ENCODE results near the gene SF3B3.
"Not testable (repeated sequence)": the region's sequence is repeated elsewhere in the genome, so short reads cannot be mapped to it uniquely, and the experiment has no call there.

The SF3B3 gene

GRCh38 chr16:70527315-70527996, 3.8 kb downstream of the SF3B3 start:
- no peaks in the 10 kb centered on the region for H3K27me3 Mint-ChIP-seq (ENCODE audit: low read depth)
- peak overlapping the region; percentile 12 for H3K27ac Mint-ChIP-seq
- H3K9me3 Mint-ChIP-seq = no peaks in the 10 kb centered on the region
- H3K36me3 Mint-ChIP-seq (ENCODE audit: low read depth) = peaks cover 57% of the 10 kb centered on the region
- H3K4me1 Mint-ChIP-seq (ENCODE audit: low read depth) = peaks cover 33% of the 10 kb centered on the region
- H3K4me3 Mint-ChIP-seq = peak overlapping the region; percentile 75

GRCh38 chr16:70529051-70529777, 5.6 kb downstream of the SF3B3 start:
- Mint-ChIP-seq H3K27me3 (ENCODE audit: low read depth) (no peaks in the 10 kb centered on the region), H3K27ac (peak overlapping the region; percentile 26), H3K9me3 (no peaks in the 10 kb centered on the region), H3K36me3 (ENCODE audit: low read depth) (peaks cover 61% of the 10 kb centered on the region), H3K4me1 (ENCODE audit: low read depth) (peaks cover 38% of the 10 kb centered on the region), H3K4me3 (peak overlapping the region; percentile 15)

DNA sequence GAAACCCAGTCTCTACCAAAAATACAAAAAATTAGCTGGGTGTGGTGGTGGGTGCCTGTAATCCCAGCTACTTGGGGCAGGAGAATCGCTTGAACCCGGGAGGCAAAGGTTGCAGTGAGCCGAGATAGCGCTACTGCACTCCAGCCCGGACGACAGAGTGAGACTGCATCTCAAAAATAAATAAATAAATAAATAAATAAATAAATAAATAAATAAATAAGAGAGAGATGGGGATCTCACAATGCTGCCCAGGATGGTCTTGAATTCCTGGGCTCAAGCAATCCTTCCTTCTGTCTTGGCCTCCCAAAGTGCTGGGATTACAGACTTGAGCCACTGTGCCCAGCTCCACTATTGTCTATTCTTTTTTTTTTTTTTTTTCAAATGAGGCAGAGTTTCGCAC, 6.3 kb downstream of the SF3B3 start:
- H3K27me3 Mint-ChIP-seq (ENCODE audit: low read depth); H3K9me3 Mint-ChIP-seq; H3K4me3 Mint-ChIP-seq; H3K27ac Mint-ChIP-seq: not testable (repeated sequence)
- peaks cover 65% of the 10 kb centered on the region for H3K36me3 Mint-ChIP-seq (ENCODE audit: low read depth)
- H3K4me1 Mint-ChIP-seq (ENCODE audit: low read depth) = peaks cover 40% of the 10 kb centered on the region

GRCh38 chr16:70534971-70535370, 11.4 kb downstream of the SF3B3 start:
- H3K36me3 Mint-ChIP-seq (ENCODE audit: low read depth) = peaks cover 67% of the 10 kb centered on the region
- H3K9me3 Mint-ChIP-seq = no peaks in the 10 kb centered on the region
- no peak overlapping the region for H3K27ac Mint-ChIP-seq
- peaks cover 24% of the 10 kb centered on the region for H3K4me1 Mint-ChIP-seq (ENCODE audit: low read depth)
- H3K4me3 Mint-ChIP-seq = no peak overlapping the region
- no peaks in the 10 kb centered on the region for H3K27me3 Mint-ChIP-seq (ENCODE audit: low read depth)

GRCh38 chr16:70540994-70541393, 17.4 kb downstream of the SF3B3 start:
- H3K9me3 Mint-ChIP-seq = no peaks in the 10 kb centered on the region
- peaks cover 14% of the 10 kb centered on the region for H3K4me1 Mint-ChIP-seq (ENCODE audit: low read depth)

GRCh38 chr16:70544548-70544947, 20.9 kb downstream of the SF3B3 start:
- H3K27ac Mint-ChIP-seq = no peak overlapping the region
- no peaks in the 10 kb centered on the region for H3K9me3 Mint-ChIP-seq
- H3K27me3 Mint-ChIP-seq (ENCODE audit: low read depth) = no peaks in the 10 kb centered on the region
- peaks cover 12% of the 10 kb centered on the region for H3K4me1 Mint-ChIP-seq (ENCODE audit: low read depth)
- H3K36me3 Mint-ChIP-seq (ENCODE audit: low read depth) = peaks cover 58% of the 10 kb centered on the region
- no peak overlapping the region for H3K4me3 Mint-ChIP-seq

More at GRCh38 chr16:70540994-70541393, 17.4 kb downstream of the SF3B3 start:
- H3K36me3 Mint-ChIP-seq (ENCODE audit: low read depth) = peaks cover 64% of the 10 kb centered on the region
- H3K4me3 Mint-ChIP-seq = no peak overlapping the region
- H3K27me3 Mint-ChIP-seq (ENCODE audit: low read depth) = no peaks in the 10 kb centered on the region
- H3K27ac Mint-ChIP-seq = no peak overlapping the region

DNA sequence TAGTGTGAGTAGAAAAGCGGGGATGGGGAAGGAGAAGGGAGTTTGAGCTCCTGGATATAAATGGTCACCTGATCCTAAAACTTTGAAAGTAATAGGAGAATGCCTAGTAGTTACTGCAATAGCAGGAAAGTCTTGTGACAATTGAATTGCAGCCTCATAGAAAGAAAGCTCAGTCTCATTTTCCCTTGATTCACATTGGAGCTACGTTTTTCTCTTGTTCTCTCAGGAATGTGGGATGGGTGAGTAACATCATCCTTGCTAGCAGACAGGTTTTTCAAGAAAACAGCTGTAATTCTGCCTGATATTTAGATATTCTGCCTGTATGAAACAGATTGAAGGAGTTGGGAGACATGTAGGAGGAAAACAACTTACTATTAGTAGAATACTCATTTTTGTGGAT, 25.3 kb downstream of the SF3B3 start:
- Mint-ChIP-seq H3K36me3 (ENCODE audit: low read depth) (peaks cover 56% of the 10 kb centered on the region), H3K4me1 (ENCODE audit: low read depth) (peaks cover 21% of the 10 kb centered on the region), H3K27ac (no peak overlapping the region), H3K4me3 (no peak overlapping the region), H3K9me3 (no peaks in the 10 kb centered on the region), H3K27me3 (ENCODE audit: low read depth) (no peaks in the 10 kb centered on the region)

DNA sequence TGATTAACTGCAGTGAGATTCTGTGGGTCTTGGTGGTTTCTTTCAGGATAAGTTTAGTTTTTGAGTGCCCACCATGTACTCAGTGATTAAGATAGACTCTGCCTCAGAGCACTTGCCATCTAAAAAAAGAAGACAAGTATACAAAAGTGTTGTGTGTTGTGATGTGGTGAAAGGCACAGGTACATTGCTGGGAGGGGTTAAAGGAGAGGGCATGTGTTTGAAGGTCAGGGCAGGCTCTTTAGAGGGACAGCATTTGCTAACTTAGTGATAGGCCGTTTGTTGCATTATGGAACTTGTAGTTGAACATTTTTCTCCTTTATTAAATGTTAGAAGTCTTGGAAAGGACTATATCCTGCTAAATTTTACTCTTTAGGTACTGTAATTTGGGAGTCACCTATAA, 26.5 kb downstream of the SF3B3 start:
- peaks cover 19% of the 10 kb centered on the region for H3K4me1 Mint-ChIP-seq (ENCODE audit: low read depth)
- H3K36me3 Mint-ChIP-seq (ENCODE audit: low read depth) = peaks cover 57% of the 10 kb centered on the region
- H3K9me3 Mint-ChIP-seq = no peaks in the 10 kb centered on the region
- no peak overlapping the region for H3K27ac Mint-ChIP-seq
- no peak overlapping the region for H3K4me3 Mint-ChIP-seq
- no peaks in the 10 kb centered on the region for H3K27me3 Mint-ChIP-seq (ENCODE audit: low read depth)

DNA sequence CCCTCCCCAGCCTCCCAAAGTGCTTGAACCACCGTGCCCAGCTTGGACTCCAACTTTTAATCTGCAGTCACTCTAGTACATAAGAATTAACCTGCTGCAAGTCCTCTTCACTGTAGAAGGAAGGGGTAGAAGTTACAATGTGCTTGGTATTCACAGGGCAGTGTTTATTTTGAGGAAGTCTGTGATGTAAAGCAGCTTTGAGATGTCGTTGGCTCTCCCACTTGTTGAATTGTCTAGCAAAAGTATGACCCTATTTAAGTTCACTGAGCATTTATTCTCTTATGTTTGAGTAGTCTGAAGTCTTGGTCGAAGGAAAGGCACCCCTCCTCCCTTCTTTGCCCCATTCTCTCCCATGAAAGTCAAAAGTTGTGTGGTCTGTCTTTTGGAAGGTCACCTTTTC, 28.2 kb downstream of the SF3B3 start:
- Mint-ChIP-seq H3K4me1 (ENCODE audit: low read depth) (peaks cover 17% of the 10 kb centered on the region), H3K27me3 (ENCODE audit: low read depth) (no peaks in the 10 kb centered on the region), H3K27ac (no peak overlapping the region), H3K36me3 (ENCODE audit: low read depth) (peaks cover 59% of the 10 kb centered on the region), H3K9me3 (no peaks in the 10 kb centered on the region), H3K4me3 (no peak overlapping the region)

DNA sequence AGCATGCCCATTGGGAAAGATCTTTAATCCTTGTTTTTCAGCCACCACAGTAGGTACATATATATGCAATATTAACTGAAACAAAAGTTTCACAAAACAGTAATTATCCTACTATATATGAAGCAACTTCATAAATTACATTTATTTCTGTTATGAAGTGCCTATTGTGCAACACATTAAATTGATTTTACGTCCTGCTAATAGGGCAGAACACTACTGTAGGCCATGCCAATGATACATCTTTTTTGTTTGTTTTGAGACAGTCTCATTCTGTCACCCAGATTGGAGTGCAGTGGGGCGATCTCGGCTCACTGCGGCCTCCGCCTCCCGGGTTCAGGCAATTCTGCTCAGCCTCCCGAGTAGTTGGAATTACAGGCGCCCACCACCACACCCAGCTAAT, 29.1 kb downstream of the SF3B3 start:
- H3K27me3 Mint-ChIP-seq (ENCODE audit: low read depth) = no peaks in the 10 kb centered on the region
- no peak overlapping the region for H3K4me3 Mint-ChIP-seq
- H3K36me3 Mint-ChIP-seq (ENCODE audit: low read depth) = peaks cover 66% of the 10 kb centered on the region
- peaks cover 17% of the 10 kb centered on the region for H3K4me1 Mint-ChIP-seq (ENCODE audit: low read depth)
- H3K27ac Mint-ChIP-seq = no peak overlapping the region
- H3K9me3 Mint-ChIP-seq = no peaks in the 10 kb centered on the region

DNA sequence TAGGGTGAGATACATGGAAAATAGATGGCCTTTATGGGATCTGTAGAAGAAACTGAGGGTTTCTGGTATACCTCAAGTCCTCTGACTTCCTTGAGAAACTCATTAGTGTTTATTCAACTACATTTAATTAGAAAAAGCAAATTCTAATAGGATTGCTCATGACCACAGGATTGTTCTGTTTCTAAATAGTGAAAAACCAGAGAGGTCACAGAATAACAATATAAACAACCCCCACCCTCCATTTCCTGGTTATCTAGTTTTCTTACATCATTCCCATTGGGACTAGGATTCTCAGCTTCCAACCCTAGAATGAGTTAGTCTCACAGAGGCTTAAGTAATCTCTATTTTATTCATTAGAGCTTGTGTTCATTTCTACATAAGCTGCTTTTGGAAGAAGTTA, 30.0 kb downstream of the SF3B3 start:
- no peaks in the 10 kb centered on the region for H3K9me3 Mint-ChIP-seq
- no peak overlapping the region for H3K4me3 Mint-ChIP-seq
- no peaks in the 10 kb centered on the region for H3K27me3 Mint-ChIP-seq (ENCODE audit: low read depth)
- no peak overlapping the region for H3K27ac Mint-ChIP-seq
- H3K4me1 Mint-ChIP-seq (ENCODE audit: low read depth) = peaks cover 14% of the 10 kb centered on the region
- H3K36me3 Mint-ChIP-seq (ENCODE audit: low read depth) = peaks cover 61% of the 10 kb centered on the region

DNA sequence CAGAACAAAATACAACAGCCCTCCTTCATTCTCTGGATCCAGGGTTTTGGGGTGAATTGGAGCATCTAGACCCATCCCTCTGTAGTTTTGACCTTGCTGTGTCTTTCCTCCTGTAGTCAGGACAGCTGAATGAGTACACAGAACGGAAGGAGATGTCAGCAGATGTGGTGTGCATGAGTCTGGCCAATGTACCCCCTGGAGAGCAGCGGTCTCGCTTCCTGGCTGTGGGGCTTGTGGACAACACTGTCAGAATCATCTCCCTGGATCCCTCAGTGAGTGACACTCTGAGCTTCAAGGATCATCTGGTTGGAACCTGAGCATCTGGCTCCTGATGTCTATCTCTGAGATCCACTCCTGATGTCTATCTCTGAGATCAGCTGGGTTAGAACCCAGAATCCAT, 32.4 kb downstream of the SF3B3 start:
- Mint-ChIP-seq H3K36me3 (ENCODE audit: low read depth) (peaks cover 56% of the 10 kb centered on the region), H3K9me3 (no peaks in the 10 kb centered on the region), H3K4me3 (no peak overlapping the region), H3K4me1 (ENCODE audit: low read depth) (peaks cover 5% of the 10 kb centered on the region), H3K27me3 (ENCODE audit: low read depth) (no peaks in the 10 kb centered on the region), H3K27ac (no peak overlapping the region)

DNA sequence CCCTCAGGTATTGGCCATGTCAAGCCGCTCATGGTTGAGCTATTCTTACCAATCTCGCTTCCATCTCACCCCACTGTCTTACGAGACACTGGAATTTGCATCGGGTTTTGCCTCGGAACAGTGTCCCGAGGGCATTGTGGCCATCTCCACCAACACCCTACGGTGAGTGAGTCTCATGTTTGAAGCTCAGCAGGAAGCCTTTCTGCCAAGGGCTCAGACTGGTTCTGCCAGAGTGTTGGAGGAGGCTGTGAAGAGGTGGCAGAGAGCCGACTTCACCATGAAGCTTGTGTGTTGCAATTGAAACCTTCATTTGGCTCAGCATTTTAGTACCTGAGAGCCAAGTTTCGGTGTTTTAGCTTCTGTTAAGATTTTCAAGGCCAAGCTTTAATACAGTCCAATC, 38.0 kb downstream of the SF3B3 start:
- Mint-ChIP-seq H3K4me3 (no peak overlapping the region), H3K27ac (no peak overlapping the region), H3K36me3 (ENCODE audit: low read depth) (peaks cover 55% of the 10 kb centered on the region), H3K4me1 (ENCODE audit: low read depth) (no peaks in the 10 kb centered on the region), H3K27me3 (ENCODE audit: low read depth) (no peaks in the 10 kb centered on the region), H3K9me3 (no peaks in the 10 kb centered on the region)

GRCh38 chr16:70563636-70564035, 40.0 kb downstream of the SF3B3 start:
- Mint-ChIP-seq H3K4me3 (no peak overlapping the region), H3K4me1 (ENCODE audit: low read depth) (peaks cover 2% of the 10 kb centered on the region), H3K27ac (no peak overlapping the region), H3K27me3 (ENCODE audit: low read depth) (no peaks in the 10 kb centered on the region), H3K9me3 (no peaks in the 10 kb centered on the region), H3K36me3 (ENCODE audit: low read depth) (peaks cover 52% of the 10 kb centered on the region)

- H3K36me3 Mint-ChIP-seq (ENCODE audit: low read depth) = peaks cover 56% of the 10 kb centered on the region
- H3K27ac Mint-ChIP-seq = no peak overlapping the region
- H3K9me3 Mint-ChIP-seq = no peaks in the 10 kb centered on the region
- H3K4me3 Mint-ChIP-seq = no peak overlapping the region
- H3K4me1 Mint-ChIP-seq (ENCODE audit: low read depth) = peaks cover 2% of the 10 kb centered on the region
- H3K27me3 Mint-ChIP-seq (ENCODE audit: low read depth) = no peaks in the 10 kb centered on the region
Observed at GRCh38 chr16:70565053-70565452, 41.4 kb downstream of the SF3B3 start.

Measured in T-helper 1 cell treated with Interleukin-12 subunit alpha and Interleukin-12 subunit beta and Interleukin-4 antibody, amounts not matched to agents 30 μg/mL and 1 μg/mL, for 36 hours (primary cell).